Left hindlimb (tissue), 1 donor: ENCODE data around the gene PHLDB2.

ENCODE experiments used
- DNase-seq: peaks from one replicate; pipeline ENCODE4 v3.0.0-alpha.2; 2018

The PHLDB2 gene

DNA sequence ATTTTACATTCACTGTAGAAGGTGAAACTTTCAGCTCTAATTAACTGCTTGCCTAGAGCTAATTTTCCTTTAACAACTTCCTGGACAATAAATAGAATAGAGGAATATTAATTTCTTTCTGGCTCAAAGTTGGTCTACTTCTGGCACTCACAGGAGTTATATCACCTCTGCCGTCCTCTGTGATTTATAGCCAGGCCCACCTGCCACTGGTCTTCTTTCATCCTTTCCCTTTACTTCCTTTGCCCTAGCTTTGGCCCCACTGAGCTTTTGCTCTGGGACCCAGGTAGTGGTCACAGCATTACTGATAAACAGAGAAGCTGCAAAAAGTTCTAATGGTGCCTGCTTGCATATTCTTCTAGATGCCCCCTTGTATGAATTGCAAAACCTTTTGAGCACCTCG is 70.4 kb downstream of the PHLDB2 start:
- DNase-seq, result no peak

GRCh38 chr3:111932946-111933345 is 73.9 kb downstream of the PHLDB2 start:
- no peak for DNase-seq

- no peak for DNase-seq
Observed at GRCh38 chr3:111936191-111936841, 77.3 kb downstream of the PHLDB2 start.

DNA sequence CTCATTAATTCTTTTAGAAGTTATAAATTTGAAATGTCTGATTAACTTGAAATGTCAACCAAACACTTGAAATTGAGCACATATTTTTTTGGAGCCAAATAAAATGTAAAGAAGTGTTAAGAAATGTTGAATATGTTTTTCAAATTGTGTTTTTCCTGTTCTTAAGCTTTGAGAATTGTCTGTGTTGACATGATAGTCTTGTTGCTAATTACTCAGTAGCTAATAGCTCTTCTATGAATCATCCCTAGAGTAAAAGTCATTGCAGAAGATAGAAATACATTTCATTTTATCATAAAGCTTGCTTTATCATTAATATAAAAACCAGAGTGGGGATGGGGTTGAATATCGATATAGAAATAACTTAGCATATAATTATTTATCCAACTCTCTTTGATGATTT is 77.9 kb downstream of the PHLDB2 start:
- no peak for DNase-seq

GRCh38 chr3:111937871-111938270 is 78.8 kb downstream of the PHLDB2 start:
- DNase-seq, result no peak

GRCh38 chr3:111939873-111940272 is 80.8 kb downstream of the PHLDB2 start:
- DNase-seq, result no peak

GRCh38 chr3:111943533-111943932 is 84.5 kb downstream of the PHLDB2 start:
- DNase-seq, result no peak

DNA sequence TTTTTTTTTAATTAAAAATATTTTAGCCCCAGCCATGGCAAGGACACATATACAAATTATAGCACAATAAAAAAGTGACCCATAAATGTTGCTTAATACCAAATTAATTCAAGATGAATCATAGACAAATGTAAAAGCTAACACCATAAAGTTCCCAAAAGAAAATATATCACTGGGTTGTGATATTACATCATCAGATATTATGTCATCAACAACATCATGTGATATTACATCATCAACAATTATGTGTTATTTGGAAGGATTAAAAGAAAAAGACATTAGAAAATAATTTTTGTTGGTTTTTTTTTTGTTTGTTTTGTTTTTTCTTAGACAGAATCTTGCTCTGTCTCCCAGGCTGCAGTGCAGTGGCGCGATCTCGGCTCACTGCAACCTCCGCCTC is 85.3 kb downstream of the PHLDB2 start:
- no peak for DNase-seq

DNA sequence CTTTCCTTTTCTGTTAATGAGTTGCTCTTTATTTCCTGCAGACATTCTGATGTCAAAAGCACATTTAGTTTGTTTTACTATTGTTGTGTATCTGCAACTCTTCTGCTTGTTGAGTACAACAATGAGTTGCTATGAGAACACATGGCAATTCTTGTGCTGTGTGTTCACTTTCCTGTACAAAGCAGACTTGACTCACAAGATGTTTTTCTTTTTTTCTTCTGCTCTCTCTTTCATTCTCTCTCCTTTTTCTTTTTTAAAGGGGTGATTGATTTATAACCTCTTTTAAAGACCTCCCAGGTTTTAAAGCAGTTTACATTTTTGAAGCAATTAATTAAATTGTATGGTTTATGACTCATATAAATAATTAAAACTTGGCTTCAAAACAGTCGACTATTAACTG is 88.2 kb downstream of the PHLDB2 start:
- DNase-seq, result no peak

DNA sequence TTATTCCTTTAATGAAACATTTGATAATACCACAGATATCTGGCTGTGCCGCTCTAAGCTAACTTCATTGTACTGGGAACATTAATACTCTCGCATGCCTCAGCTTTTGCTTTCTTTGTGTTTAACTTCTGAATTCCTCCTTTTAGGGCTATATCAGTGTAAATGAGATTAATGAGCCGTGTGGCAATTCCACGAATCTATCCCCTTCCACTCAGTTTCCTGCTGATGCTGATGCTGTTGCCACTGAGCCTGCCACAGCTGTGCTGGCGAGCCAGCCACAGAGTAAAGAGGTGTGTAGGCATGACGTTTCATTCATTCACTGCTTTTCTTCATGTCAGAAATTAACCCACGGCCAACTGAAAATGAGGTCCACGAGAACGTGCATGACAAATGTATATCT is 89.7 kb downstream of the PHLDB2 start:
- no peak for DNase-seq

DNA sequence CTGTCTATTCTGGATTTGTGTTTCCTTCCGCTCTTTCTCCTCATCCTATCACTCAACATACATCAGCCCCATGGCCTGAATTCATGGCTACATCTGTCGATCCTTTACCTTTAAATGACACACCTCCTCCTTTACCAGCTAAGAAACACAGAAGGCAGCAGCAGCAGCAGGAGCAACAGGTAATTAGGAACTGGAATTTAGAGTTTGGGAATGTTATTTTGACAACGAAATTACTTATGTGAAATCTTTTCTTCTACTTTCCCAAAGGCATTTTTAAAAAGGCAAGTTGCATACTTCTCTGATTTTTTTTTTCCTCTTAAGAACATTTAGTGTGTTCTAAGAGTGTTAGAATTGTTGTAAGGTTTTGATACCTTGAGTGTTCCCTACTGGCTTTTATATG is 90.6 kb downstream of the PHLDB2 start:
- DNase-seq, result no peak

DNA sequence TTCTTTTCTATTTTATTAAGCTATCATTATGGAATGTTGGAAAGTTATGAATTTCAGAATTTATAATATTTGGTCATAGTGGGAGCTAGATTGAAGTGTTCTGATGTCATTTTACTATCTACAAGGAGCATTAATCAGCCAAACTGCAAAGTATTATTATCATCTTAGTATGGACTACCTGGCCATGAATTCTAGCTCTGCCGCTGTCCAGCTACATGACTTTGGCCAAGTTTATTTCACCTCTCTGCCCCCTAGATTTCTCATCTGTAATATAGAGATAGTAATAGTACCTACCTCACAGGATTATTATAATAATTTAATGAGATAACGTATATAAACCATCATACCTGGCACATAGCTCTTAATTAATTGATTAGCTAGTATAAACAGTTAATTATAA is 92.0 kb downstream of the PHLDB2 start:
- DNase-seq, result no peak

- DNase-seq, result no peak
Observed at GRCh38 chr3:111952086-111952485, 93.0 kb downstream of the PHLDB2 start.

DNA sequence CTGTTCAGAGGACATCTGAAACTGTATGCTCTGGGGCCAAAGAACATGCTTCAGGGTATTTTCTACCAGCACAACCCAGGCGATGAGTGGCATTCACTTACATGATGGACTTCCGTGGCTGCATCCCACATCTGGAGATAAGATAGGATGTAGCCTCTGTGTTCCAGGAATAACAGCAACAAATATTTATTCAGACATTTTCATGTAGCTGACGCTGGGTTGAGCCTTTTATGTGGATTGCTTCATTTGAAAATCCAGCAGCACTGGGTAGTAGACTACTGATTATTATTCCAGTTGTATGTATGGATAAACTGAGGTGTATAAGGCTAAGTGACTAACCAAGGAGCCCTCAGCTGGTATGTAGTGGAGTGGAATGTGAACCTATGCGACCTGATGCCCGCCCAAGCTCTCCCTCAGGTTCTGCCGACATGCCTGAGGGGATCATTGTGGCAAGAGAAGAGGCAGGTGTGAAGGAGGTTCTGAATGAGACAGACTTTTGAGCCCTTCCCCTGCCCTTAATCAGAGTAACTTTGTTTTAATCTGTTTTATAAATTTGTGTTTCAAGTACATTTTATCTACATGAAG is 93.9 kb downstream of the PHLDB2 start:
- DNase-seq, result no peak

GRCh38 chr3:111954228-111954990 is 95.3 kb downstream of the PHLDB2 start:
- DNase-seq, result no peak

DNA sequence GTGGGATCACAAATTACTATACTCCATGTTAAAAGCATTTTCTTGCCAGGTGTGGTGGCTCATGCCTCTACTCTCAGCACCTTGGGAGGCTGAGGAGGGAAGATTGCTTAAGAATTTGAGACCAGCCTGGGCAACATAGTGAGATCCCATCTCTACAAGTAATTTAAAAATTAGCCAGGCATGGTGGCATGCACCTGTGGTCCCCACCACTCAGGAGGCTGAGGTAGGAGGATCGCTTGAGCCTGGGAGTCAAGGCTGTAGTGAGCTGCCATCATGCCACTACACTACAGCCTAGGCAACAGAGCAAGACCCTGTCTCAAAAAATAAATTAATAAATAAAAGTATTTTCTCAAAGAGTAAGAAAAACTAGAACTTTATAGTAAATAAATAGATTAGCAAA is 96.8 kb downstream of the PHLDB2 start:
- DNase-seq, result no peak

DNA sequence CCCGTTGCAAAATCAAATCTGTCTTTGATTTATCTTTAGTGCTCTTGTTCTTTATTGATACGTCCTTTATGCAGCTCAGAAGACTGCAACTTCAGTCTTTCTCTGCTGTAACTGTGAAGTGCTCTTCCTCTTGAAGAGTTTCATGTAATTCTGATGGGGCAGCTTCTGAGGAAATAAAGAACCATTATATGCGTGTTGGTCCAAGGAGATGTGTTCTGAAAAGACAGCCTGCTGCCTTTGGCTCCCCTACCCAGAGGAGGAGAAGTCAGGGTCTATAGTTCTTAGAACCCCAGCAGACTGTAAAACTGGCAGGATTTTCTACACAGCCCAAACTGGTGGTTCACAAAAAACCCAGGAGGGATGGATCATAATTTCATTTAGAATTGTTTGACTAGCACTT is 97.4 kb downstream of the PHLDB2 start:
- no peak for DNase-seq

DNA sequence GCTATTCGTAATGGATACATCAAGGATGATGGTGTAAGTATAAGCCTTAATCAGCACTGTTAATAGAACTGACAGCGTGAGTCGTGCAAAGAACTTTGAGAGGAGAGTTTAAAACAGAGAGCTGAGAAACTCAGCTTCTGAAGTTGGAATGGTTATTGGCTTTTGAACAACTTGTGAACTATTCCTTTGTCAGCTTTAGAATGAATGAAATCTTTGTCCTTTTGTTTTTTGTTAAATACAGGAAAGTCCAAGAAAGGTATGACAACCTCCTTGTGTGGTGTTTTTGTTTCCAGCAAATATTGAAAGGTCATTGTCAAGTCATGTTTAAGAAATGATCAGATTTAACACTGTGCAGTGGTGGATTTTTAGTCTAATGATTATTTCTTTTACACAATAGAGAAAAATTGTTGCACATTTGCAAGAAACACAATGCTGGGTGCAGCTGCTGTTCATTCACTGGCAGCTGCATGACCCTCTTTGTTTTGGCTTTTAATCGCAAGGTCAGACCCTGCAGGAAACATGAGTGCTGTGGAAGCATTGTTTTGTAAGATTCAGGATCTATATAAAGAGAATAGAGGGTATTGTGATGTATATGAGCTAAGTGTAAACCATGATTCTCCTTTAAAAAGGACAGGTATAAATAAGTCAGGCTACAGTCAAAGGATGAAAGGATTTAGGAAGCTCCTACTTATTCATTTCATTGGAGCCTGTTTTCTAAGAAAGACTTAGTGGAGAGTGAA is 98.1 kb downstream of the PHLDB2 start:
- no peak for DNase-seq

DNA sequence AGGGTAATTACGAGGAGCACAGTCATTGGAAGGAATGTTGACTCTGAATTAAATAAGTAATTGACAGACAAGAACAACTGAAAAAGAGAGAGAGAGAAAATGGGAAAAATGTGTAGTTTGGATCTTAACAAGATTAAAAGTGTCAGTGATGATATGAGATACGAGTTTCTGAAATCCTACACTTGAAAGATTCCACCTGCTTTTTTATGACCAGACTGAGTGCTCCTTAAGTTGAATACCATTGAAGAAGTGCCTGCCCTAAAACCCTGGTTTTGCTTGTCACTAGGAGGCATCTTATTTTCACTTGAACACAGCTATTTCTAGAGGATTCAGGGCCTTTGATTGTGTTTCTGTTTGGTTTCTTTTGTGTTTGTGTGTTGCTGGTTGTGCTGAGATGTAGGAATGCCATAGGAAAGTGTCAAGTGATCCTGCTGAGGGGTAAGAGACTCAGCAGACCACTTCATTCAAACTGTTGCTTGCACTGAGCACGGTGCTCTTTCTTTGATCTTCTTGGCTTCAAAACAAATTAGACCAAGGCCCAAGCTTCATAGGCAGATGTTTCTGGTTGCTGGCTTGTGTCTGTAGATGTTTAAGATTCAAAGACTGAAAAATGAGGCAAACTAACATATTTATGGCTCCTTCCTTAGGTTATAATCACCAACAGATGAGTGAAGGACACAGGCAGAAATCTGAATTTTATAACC is 102.5 kb downstream of the PHLDB2 start:
- DNase-seq, result no peak

DNA sequence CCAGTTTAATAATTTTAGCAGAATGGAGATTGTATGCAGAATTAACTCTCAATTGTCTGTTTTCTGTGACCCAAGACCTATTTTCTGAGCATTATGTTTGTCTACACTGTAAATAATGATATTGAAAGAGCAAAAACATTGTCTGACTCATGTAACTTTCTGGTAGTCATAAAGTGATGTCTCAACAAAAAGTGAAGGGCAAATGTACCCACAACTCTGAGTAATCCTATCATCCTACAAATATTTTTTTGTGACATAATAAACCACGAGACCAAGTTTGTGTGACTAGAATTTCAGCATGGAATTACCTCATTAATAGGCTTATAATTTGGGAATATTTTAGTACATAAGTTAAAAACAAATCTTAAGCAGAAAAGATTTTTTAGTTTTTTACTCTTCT is 104.4 kb downstream of the PHLDB2 start:
- DNase-seq, result no peak

DNA sequence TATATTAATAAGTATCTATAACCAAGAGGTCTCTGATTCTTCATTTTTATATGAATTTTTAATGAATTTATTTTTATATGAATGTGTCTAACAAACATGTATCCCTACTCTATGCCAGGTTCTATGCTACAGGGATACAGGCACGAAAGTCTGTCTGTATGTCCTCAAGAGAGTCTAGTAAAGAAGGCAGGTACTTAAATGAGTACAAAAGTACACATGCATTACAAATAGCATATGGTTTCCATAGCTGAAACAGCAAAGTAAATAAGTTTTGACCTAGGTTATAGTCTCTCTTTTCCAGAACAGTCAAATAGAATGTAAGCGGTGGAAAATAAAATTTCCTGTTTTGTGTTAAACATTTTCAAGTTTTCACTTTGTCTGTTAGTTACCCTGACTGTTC is 106.4 kb downstream of the PHLDB2 start:
- no peak for DNase-seq

GRCh38 chr3:111967068-111967467 is 108.0 kb downstream of the PHLDB2 start:
- no peak for DNase-seq

GRCh38 chr3:111967651-111968274 is 108.7 kb downstream of the PHLDB2 start:
- peak; percentile 73 for DNase-seq
